NCI-H1417 treated with DMSO at 0.1 percent for 48 hours (cell line): ENCODE measurements around the gene KIF21B.
A peak's percentile ranks its signal among the peaks of the same experiment; 100 is the strongest.

Experiments used
- DNase-seq: peaks from one replicate; lab custom pipeline; 2025; lab: John Stamatoyannopoulos, UW

KIF21B gene

DNA sequence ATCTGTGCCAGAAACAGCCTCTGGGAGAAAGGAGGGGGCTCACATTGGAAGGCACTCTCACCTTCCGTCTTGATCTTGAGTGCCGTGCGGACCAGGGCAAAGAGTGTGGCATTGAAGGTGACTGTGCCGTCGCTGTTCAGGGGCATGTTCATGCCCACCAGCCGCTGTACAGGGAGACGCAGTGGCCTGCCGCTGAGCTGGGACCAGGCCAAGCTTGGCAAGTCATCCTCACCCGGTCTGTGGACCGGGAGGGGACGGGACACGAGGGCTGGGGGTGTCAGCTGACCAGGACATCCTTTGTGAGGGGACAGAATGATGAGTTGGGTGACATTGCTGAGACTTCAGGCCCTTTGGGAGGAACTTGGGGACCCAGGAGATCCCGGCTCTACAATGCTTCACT, 25.0 kb upstream of the KIF21B start:
- no peak for DNase-seq

- no peak for DNase-seq
Observed at GRCh38 chr1:201044119-201044518, 20.6 kb upstream of the KIF21B start.

DNA sequence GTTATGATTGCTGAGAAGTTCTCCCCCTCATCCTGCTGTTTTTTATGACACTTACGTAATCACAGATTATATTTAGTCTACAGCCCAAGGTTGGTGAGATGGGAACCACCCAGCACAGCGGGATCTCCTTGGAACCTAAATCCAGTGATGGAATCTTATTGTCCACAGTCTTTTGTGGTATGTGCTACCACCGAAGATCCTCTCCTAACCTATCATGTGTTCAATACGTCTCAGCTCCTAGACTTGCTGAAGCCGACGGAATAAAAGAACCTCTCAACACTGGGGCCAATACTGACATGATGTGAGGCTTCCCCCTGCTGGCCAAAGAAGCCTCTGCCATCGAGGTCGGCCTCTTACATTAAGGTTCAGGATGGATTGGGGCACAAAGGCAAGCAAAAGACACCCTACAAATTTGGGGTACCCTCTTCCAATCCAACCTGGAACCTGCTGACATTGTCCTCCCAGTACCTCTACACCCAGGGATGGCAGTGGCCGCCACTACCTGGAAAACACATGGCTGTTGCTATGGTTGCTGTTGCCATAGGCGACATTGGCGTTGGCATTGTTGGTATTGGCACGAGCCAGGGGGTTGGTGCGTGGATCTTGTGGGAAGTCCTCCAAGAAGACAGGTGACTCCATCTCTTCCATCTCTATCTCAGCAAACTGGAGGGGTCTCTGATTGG, 19.4 kb upstream of the KIF21B start:
- DNase-seq = peak; percentile 39

DNA sequence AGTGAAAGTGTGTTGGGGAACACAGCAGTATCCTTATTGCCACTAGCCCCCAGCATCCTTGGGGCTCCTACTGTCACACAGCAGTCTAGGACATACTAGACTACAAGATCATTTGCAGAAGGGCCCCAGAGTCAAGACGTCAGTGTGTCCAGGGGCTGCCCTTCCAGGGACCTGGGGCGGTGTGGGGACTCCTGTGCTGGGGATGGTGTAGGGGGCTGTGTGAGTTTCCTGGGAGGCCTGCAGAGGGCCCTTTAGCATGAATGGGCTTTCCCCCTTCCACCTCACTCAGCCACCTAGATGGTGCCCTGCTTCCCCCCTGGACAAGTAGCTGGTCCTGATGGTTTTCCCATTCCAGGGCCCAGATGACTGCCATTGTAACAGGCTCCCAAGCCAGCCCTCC, 17.5 kb upstream of the KIF21B start:
- no peak for DNase-seq

DNA sequence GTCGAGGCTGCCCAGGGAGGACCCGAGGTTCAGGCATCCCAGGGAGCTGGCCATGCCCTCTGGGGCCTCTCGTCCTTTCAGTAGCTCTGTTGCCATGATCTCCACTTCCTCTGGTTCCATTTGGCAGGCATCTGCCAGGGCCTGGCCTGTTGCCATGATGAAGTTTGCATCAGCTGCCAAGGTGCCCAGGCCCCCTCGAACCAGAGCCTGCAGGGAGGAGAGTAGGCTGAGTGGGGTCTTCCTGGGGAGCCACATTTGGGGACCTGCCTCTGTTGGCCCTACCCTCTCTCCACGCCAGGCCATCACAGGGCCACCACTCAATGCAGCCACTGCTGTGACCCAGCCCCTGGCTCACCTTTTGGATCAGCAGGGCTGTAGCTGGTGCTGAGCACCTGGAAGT, 16.4 kb upstream of the KIF21B start:
- no peak for DNase-seq

DNA sequence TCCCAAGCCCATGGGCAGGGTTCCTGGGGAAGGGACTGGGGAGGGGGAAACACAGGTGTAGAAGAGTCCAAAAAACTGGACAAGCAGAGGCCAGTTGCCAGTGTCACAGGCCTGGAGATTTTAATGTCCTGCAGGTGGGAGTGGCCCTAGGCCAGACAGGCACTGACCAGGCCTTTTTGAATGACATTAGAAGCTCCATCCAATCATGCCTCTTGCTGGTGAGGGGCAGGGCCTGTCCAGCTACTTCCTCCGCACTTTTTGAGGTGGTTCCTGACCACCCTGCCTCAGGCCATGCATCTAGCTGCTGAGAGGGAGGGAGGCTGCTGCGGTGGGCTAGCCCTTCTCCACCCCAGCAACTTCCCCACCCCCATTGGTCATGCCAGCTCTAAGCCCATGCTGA, 15.9 kb upstream of the KIF21B start:
- no peak for DNase-seq

GRCh38 chr1:201038186-201038876, 14.8 kb upstream of the KIF21B start:
- DNase-seq = no peak

- no peak for DNase-seq
Observed at GRCh38 chr1:201036188-201036842, 12.8 kb upstream of the KIF21B start.

DNA sequence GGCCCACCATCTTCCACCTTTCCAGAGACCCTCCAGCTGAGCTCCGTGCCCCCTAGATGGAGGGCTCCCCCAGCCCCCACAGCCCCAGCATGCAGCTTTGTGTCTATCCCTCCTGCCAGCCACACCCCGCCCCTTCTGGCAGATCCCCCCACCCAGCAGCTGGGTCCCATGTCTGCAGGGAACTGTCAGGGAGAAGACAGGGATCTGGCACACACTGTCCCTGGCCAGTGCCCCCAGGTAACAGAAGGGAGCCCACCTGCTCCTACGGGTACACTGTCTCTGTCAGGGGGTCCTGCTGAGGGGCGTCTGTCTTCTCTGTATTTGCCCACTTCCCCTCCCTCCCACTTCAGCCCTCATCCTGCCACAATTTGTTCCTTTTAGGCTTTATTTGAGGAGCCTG, 11.2 kb upstream of the KIF21B start:
- no peak for DNase-seq

DNA sequence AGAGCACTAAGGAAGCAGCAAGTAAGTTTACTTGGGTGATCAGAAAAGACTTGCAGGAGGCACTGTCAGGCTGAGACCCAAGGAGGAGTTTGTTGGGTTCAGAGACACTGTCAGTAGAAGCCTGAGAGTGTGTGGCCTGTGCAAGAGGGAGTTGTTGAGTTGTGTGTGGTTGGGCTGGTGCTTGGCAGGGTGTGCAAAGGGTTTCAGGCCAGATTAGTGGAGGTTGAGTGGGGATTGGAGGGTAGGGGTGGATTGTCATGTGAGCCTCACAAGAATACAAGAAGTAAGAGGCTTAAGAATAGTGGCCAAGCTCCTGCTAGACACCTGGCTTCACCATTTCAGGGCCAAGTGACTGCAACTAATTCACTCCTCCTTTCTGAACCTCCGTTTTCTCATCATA, 8.9 kb upstream of the KIF21B start:
- DNase-seq = no peak

DNA sequence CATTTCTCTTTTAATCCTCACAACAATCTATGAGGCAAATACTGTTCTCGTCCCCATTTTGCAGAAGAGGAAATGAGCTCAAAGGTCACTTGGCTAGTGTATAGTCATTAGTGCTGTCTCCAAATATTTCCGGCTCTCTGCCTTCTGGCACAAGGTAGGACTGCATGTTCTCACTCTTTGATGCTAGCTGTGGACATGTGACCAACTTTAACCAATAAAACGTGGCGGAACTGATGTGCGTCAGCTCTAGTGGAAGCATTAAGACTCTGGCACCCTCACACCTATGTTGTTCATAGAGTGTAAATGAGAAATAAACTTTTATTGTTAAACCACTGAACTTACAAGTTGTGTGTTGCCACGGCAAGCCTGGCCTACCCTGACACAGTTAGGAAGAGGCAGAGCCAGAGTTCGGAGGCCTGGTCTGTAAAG, 5.0 kb upstream of the KIF21B start:
- no peak for DNase-seq

GRCh38 chr1:201026836-201027235, 3.3 kb upstream of the KIF21B start:
- DNase-seq = no peak

DNA sequence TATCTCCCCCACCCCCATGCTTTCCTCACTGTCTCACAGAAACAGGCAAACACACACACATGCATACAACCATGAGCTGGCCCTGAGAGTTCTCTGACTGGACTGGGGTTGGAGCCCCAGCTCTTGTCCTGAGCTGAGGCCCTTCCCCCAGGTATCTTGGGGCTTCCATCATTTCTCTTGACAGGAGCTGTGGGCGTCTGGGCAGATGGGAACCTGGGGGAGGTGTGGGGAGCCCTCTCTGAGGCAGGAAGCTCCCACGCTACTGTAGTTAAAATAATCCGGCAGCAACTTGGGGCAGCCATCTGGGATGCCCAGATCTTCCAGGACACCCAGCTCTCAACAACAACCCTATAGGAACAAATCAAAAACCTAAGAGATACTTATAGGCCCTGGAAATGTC, 2.7 kb upstream of the KIF21B start:
- no peak for DNase-seq

DNA sequence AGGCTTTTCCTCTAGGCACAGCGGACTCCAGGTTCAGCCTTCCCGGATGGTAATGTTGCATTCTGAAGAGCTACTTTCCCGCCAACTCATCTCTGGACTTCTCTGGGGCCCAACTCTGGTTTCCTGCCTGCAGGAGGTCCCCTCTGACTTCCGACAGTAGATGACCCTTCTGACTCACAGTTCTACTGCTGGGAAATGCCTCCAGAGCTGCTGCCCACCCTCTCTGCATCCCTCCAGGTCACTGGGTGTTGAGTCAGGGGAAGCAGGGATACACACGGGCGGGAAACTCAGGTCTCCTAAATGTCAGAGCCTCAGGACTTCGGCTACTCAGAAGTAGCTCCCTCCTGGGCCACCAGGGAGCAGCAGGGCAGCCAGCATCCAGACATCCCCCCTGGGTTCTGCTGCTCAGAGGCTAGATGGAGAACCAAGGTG, 2.1 kb upstream of the KIF21B start:
- DNase-seq = no peak

- no peak for DNase-seq
Observed at GRCh38 chr1:201024625-201024998, 1.1 kb upstream of the KIF21B start.

- no peak for DNase-seq
Observed at GRCh38 chr1:201023920-201024624, 558 bp upstream of the KIF21B start.

GRCh38 chr1:201022820-201023516, 546 bp downstream of the KIF21B start:
- no peak for DNase-seq

DNA sequence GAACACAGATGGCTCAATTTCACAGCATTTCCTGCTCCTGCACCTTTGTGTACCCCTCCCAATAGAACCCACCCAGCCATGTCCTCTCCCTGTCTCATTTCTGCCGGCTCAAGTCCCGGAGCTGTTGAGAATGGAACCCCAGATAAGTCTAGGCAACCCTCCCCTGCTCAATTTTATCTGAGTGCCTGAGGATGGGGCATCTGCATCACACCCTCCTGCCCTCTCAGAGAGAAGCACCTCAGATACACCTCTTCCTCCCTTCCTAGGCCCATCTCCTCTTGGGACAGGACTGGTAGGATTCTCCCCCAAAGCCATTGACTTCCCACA, 1.1 kb downstream of the KIF21B start:
- DNase-seq = no peak

DNA sequence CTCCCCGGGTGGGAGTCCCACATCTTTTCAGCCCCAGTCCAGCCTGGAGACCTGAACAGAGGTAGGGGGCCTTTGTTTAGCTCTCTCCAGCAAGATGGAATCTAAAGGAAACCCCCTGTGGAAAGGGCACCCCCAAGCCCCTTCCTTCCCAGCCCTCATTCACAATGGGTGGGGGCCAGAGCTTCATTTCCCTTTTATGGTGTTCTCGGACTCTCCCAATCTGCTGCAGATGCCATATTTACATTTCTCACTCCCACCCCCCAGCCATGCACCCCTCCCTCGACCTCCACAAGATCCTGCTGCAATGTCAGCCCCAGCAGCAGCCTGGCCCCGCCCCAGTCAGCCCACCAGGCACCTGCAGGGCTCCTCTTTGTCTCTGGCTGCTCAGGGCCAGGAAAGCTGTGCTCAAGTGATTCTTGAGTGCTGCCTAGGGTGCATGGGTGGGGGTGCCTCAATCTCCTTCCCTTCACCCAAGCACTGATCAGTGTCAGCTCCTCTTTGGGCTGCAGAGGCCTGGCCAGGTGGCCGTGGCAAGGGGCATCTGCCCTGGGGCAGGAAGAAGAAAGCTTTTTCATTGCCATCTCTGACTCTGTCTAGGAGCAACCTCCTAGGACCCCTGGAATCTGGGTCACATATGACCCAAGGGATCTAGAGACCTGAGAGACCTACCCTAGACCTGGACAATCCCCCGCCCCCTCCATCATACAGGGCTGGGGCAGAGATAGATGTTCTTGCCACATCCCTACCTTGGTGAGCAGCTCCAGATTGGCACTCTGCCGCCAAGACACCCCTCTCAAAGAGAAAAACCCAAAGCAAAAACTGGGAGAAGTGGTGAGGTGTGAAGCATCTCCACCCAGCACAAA, 1.7 kb downstream of the KIF21B start:
- DNase-seq = no peak

DNA sequence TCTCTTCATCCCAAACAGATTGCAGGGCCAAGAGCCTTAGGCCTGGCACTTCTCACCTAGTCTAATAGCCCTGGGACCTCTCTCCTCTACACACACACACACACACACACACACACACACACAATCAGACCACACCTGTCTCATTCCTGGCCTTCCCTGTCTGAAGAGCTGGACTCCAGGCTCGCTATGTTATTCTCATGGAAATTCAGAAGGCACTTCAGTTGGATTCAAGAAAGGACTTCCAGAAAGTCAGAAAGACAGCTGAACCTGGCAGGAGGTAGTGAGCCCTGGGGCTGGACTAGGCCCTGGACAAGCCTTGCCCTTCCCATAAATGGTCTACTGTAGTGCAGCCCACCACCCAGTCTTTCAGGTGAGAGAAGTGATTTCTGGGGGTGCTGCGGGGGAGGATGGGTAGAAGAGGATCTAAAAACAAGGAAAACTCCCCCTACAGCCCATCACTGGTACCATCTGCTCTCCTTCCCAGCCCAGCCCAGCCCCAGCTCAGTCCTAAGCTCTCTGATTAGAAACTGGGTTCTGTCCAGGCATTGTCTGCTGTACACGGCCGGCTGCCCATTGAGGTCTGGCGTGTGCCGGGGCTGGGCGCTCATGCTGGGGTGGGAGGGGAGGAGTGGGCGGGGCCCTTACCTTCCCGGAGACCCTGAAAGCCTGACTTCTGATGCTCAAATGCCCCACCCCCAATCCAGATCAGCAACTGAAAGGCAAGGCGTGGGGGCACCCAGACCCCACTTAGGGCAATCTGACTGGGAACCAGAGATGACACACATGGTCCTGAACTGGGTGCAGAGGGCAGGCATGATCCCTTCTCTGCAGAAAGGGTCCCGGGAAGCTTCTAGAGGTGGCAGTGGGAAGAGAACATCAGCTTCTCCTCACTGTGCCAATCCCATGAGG, 2.5 kb downstream of the KIF21B start:
- no peak for DNase-seq
